Chondrocyte (in vitro differentiated cells): ENCODE results near the gene EPS8. TPM values are rescaled to one million over a fixed set of nuclear protein-coding genes. Genes with fewer than 3 reads are reported as not detected.

Experiments
- DNase-seq: peaks from one replicate; pipeline ENCODE4 v3.0.0; 2021; ENCODE audit warnings: mixed read lengths, low spot score
- H3K27ac Mint-ChIP-seq: one replicate; pipeline ENCODE4 v1.8.0; 2021; ENCODE audit warnings: mild to moderate bottlenecking, moderate library complexity, mixed read lengths; ENCODE audit not compliant: unreplicated experiment
- H3K27me3 Mint-ChIP-seq: 2 replicates; pipeline ENCODE4 v1.8.0; 2021; ENCODE audit warnings: low read depth, mixed read lengths
- H3K36me3 Mint-ChIP-seq: 2 replicates; pipeline ENCODE4 v1.8.0; 2021; ENCODE audit warnings: low read depth, mixed read lengths
- H3K4me1 Mint-ChIP-seq: 2 replicates; pipeline ENCODE4 v1.8.0; 2021; ENCODE audit warnings: low read depth, mild to moderate bottlenecking, mixed read lengths
- H3K4me3 Mint-ChIP-seq: one replicate; pipeline ENCODE4 v1.8.0; 2021; ENCODE audit warnings: mild to moderate bottlenecking, moderate library complexity, mixed read lengths; ENCODE audit not compliant: unreplicated experiment
- H3K9me3 Mint-ChIP-seq: 2 replicates; pipeline ENCODE4 v1.8.0; 2021; ENCODE audit warnings: low read depth, mixed read lengths
- total RNA-seq: library from RNA; stranded (reverse); gene quantifications from 3 replicates; pipeline ENCODE4 v1.2.1, GENCODE V29; 2021
- TF ChIP-seq, protein P1 (sequence below): fragments of 200-600 bp; sonication (generic); IDR thresholded peaks from 2 replicates; pipeline ENCODE4 v1.5.0; 2021; ENCODE audit warnings: antibody characterized with exemption, mild to moderate bottlenecking, moderate library complexity

The EPS8 gene
- total RNA-seq, 1 donor from 2014 or later, result 114 TPM

- Mint-ChIP-seq H3K9me3 (no peaks in the 10 kb centered on the region), H3K4me1 (peaks cover 80% of the 10 kb centered on the region), H3K27ac (peak overlapping the region; percentile 93), H3K27me3 (no peaks in the 10 kb centered on the region), H3K4me3 (no peak overlapping the region), H3K36me3 (peaks cover 21% of the 10 kb centered on the region)
- no peak for DNase-seq
- TF ChIP-seq, protein P1, sequence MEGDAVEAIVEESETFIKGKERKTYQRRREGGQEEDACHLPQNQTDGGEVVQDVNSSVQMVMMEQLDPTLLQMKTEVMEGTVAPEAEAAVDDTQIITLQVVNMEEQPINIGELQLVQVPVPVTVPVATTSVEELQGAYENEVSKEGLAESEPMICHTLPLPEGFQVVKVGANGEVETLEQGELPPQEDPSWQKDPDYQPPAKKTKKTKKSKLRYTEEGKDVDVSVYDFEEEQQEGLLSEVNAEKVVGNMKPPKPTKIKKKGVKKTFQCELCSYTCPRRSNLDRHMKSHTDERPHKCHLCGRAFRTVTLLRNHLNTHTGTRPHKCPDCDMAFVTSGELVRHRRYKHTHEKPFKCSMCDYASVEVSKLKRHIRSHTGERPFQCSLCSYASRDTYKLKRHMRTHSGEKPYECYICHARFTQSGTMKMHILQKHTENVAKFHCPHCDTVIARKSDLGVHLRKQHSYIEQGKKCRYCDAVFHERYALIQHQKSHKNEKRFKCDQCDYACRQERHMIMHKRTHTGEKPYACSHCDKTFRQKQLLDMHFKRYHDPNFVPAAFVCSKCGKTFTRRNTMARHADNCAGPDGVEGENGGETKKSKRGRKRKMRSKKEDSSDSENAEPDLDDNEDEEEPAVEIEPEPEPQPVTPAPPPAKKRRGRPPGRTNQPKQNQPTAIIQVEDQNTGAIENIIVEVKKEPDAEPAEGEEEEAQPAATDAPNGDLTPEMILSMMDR, result no peak
Observed at GRCh38 chr12:15646581-15646980, 142.6 kb downstream of the EPS8 start.

DNA sequence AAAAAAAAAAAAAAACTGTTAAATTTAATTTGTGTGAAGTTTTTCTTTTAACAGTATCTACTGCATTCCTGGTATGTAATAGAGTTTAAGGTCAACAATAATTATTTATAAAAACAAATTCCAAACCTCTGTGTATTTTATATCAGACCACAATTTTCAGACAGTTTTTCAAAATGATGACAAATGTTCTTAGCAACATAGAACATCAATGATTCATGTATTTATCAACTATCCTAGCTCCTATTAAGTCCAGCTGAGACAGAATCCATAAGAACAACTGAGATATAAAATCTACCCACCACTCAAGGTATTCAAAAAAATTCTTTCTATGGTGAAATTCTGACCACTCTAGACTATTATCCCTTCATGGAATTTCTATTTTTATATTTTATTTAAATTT, 144.5 kb downstream of the EPS8 start:
- H3K27ac Mint-ChIP-seq, result peak overlapping the region; percentile 84
- TF ChIP-seq, protein P1, result no peak
- no peak for DNase-seq
- H3K9me3 Mint-ChIP-seq, result no peaks in the 10 kb centered on the region
- no peaks in the 10 kb centered on the region for H3K27me3 Mint-ChIP-seq
- no peak overlapping the region for H3K4me3 Mint-ChIP-seq
- peaks cover 73% of the 10 kb centered on the region for H3K4me1 Mint-ChIP-seq
- H3K36me3 Mint-ChIP-seq, result peaks cover 25% of the 10 kb centered on the region

- H3K9me3 Mint-ChIP-seq, result no peaks in the 10 kb centered on the region
- DNase-seq, result no peak
- H3K4me1 Mint-ChIP-seq, result peaks cover 71% of the 10 kb centered on the region
- no peak overlapping the region for H3K4me3 Mint-ChIP-seq
- TF ChIP-seq, protein P1, result no peak
- H3K36me3 Mint-ChIP-seq, result peaks cover 18% of the 10 kb centered on the region
- no peaks in the 10 kb centered on the region for H3K27me3 Mint-ChIP-seq
- peak overlapping the region; percentile 89 for H3K27ac Mint-ChIP-seq
Observed at GRCh38 chr12:15638231-15638630, 151.0 kb downstream of the EPS8 start.

- TF ChIP-seq, protein P1, result no peak
- Mint-ChIP-seq H3K27ac (peak overlapping the region; percentile 89), H3K27me3 (no peaks in the 10 kb centered on the region), H3K36me3 (peaks cover 23% of the 10 kb centered on the region), H3K4me1 (peaks cover 75% of the 10 kb centered on the region), H3K4me3 (no peak overlapping the region), H3K9me3 (no peaks in the 10 kb centered on the region)
- no peak for DNase-seq
Observed at GRCh38 chr12:15636060-15636890, 152.9 kb downstream of the EPS8 start.

DNA sequence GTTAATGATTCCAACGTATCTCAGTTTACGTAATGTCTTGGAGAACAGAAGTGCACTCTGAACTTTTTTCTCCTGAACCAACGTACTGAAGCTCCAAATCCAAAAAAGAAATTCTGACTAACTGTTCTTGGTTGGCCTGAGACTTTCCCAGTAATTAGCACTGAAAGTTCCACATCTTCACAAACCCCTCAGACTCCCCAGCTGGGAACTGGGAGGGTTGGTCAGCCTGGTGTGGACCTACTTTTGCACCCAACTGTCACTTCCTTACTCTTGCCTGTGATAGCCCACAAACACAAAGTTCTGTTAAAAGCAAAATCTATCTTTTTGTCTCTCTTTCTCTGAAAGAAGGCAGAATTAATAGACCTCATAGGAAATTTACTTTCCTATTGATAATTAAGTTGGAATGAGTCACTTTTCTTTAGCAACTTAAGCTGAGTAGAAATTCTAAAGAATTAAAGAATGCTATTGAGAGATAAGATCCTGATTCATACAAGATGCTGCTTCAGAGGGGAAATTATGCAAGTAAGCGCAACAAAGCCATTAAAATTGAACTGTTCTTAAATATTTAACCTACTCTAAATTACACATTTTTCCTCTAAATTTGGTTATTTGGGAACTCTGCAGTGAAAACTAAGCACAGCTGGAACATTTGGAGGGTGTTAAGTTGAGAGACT, 155.0 kb downstream of the EPS8 start:
- no peak overlapping the region for H3K4me3 Mint-ChIP-seq
- TF ChIP-seq, protein P1, result no peak
- DNase-seq, result no peak
- peaks cover 16% of the 10 kb centered on the region for H3K36me3 Mint-ChIP-seq
- peak overlapping the region; percentile 93 for H3K27ac Mint-ChIP-seq
- H3K9me3 Mint-ChIP-seq, result no peaks in the 10 kb centered on the region
- peaks cover 83% of the 10 kb centered on the region for H3K4me1 Mint-ChIP-seq
- H3K27me3 Mint-ChIP-seq, result no peaks in the 10 kb centered on the region
